CD4-positive, alpha-beta T cell treated with Interleukin-10 for 1 hour (primary cell): Measurements from ENCODE around the gene TLK1.
"Not testable (repeated sequence)": the region's sequence is repeated elsewhere in the genome, so short reads cannot be mapped to it uniquely, and the experiment has no call there.

Experiments used
- DNase-seq: peaks from one replicate; pipeline ENCODE4 v3.0.0-alpha.2; 2020

The TLK1 gene

DNA sequence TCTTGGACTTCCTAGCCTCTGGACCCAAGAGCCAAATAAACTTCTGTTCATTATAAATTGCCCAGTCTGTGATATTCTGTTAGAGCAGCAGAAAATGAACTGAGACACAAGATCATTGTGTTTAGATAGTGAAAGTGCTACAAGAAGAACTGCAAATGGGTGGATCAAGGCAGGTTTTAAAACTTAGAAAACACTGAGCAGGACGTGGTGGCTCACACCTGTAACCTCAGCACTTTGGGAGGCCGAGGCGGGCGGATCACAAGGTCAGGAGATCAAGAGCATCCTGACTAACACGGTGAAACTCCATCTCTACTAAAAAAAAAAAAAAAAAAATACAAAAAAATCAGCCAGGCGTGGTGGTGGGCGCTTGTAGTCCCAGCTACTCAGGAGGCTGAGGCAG is 84.3 kb downstream of the TLK1 start:
- DNase-seq = not testable (repeated sequence)

DNA sequence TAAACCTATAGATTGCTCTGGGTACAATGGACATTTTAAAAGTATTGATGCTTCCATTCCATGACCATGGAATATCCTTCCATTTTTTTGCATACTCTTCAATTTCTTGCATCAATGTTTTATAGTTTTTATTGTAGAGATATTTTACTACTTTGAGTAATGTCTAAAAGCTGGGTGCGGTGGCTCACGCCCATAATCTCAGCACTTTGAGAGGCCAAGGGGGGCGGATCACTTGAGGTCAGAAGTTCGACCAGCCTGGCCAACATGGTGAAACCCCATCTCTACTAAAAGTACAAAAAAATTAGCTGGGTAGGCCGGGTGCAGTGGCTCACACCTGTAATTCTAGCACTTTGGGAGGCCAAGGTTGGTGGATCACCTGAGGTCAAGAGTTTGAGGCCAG is 88.5 kb downstream of the TLK1 start:
- no peak for DNase-seq

DNA sequence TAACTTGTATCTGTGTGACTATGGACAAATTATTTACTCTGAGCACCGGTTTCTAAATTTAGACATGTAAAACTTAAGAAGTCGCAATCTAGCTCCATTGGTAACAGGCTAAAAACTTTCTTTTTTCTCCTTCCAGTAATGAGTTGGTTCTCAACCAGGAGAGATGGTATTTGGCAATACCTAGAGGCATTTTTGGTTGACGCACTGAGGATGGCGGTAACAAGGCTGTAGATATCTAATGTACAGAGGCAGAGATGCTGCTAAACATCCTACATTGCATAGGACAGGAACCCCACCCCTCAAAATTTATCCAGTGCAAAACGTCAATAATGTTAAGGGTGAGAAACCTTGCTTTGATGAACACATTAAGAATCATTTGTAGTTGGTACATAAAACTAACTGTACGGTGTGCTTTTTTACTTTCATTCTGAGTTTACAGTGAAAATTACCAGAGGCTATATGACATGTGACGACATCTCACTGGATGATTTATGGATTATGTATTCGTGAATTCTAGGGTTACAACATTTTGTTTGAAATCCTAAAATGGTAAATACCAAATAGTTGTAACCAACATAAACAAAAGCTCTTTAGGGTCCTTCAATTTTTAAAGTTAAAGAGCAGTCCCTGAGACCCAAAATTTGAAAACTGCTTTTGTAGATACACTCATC is 91.3 kb downstream of the TLK1 start:
- DNase-seq = no peak

DNA sequence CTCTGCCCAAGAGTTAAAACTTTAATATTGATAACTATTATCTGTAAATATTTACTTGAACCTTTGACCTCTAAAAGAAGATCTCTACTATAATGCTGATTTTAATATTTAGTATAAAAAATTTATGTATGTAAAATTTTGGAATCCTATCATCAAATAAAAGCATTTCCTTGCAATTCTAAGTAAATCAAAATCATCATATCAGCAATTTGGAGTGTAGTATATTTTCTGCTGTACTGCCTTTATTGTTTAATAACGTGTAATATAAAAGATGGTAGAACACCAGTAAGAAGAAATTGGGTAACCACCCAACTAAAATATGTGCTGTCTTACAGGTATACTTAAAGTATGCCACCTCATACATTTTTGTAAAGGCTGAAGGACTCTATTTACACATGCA is 94.6 kb downstream of the TLK1 start:
- no peak for DNase-seq

DNA sequence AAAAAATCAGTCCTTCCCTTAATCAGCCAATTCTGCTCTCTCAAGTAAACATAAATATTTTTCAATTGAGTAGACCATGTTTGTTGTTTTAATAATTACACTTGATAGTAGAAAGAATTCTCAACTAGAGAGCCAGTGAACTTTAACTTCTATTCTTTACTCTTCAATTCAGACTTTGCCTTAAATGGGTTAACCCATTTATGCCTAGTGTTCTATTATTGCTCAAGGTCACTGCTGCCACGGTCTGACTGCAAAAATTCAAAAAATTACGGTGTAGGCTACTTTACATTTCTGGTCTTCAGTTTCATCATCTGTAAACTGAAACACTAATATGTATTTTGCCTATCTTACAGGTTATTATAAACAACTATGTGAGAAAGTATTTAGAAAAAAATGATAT is 103.1 kb downstream of the TLK1 start:
- DNase-seq = no peak

DNA sequence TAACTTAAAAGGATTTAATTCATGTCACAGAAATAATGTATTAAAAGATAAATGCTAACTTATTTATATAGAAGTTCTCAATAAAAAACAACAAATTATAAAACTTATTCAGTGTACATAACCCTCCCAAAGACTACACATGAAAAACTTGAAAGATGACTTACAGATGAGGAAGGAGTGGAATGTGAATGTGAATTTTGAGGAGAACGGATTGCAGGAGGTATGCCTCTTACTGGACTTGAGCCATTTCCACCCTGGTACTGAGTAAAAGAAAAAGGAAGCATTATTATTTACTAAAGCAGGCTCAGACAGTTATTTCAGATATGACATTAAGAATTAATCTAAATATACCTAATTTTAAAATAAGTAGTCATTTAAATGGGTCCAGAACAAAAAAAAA is 104.4 kb downstream of the TLK1 start:
- DNase-seq = no peak

DNA sequence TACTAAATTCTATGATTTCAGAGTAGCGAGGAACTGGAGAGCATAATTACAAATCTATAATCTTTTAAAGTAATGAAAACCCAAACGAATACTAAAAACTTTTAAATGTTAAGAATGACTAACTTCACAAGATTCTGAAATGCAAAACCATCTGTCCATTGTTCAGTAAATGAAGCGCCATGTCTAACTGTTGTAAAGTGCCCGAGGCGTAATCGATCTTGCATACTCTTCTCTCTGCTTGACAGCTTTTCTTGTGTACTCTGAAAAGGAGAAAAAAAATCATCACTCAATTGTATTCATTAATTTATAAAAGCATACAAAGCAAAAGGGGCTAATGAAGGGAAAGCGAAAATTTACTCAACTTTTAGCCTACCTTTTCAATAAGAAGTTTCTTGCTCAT is 111.0 kb downstream of the TLK1 start:
- DNase-seq = no peak

DNA sequence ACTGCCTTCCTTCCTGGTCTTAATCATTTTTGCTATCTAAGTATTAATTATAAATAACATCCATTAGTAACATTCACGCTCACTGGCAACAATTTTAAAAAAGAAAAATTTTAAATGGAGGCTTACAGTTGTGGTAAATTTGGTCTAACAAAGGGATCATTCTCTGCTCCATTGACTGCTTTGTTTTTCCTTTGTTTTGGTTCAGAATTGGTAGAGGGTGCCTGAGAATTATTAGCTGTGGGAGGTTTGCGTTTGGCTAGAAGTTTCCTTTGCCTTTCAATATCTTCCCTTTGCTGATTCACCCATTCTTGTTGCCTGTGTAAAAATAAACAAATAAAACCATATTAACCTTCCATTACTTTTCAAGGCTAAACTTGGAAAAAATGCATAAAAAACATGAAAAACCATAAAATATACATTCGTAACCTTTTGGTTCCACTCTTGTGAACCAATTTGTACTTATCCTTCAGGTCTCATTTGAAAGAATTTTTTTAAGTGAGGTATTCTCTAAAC is 114.6 kb downstream of the TLK1 start:
- DNase-seq = no peak

DNA sequence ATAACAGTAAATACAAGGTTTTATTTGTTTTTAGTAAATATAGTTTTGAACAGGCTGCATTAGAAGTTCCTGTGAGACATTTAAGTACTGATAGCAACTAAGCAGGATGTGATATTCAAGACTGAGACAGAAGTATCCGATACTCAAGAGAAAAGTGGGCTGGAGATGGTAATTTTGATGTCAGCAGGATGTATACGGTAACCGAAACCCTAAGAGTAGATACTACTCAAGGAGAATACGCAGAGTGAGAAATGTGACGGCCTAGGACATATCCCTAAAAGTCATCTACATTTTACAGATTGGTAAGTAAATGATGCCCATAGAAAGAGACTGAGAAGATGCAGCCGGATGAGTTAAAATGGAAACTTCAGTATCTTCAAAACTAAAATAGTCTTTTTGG is 116.3 kb downstream of the TLK1 start:
- peak; percentile 3 for DNase-seq

DNA sequence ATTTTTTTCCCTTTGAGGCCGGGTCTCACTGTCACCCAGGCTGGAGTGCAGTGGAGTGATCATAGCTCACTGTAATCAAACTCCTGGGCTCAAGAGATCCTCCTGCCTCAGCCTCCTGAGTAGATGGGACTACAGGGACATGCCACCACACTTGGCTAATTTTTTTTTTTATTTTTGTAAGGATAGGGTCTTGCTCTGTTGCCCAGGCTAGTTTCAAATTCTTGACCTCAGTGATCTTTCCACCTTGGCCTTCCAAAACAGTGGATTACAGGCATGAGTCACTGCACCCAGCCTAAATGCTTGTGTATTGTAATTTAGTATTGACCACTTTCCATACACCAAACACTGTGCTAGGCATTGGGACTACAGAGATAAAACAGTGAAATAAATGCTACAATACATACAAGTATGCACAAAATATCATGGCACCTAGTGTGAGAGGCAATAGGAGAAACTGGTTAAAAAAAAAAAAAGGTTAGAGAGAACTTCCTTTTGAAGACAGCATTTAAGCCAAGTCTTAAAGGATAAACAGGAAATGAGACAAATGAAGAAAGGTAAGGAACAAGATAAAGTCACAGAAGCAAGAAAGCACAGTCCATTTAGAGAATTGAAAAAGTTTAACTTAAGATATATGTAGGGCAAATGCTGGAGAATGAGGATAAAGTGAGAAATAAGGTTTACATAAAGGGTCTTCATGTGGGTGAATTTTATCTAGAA is 118.3 kb downstream of the TLK1 start:
- DNase-seq = no peak

DNA sequence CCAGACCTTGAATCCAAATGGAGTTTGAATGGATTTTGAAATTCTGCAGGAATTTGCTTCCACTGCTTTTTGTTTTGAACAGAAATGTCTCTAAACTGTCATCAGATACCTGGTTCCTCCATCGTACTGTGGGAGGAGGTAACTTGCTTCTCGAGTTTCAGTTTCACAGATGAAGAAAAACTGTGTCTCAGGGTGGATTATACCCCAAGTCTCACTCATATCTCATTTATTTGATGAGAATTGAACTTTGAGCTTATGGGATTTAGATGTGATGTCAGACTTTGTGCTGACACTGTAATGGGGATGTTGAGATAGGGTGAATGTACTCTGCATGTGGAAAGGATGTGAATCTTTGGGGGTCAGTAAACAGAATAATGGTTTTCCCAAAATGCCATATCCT is 124.2 kb downstream of the TLK1 start:
- no peak for DNase-seq

DNA sequence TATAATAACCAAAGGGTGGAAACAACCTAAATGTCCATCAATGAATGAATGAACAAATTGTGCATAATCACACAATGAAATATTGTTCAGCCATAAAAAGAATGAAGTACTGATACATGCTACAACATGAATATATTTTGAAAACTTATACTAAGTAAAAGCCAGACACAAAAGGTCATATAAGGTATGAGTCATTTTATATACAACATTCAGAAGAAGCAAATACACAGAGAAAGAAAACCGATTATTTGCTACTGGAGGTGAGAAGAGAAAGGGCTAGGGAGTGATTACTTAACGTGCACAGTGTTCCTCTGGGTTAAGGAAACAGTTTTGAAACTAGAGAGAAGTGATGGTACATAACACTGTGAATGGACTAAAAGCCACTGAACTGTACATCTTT is 126.4 kb downstream of the TLK1 start:
- DNase-seq = no peak

DNA sequence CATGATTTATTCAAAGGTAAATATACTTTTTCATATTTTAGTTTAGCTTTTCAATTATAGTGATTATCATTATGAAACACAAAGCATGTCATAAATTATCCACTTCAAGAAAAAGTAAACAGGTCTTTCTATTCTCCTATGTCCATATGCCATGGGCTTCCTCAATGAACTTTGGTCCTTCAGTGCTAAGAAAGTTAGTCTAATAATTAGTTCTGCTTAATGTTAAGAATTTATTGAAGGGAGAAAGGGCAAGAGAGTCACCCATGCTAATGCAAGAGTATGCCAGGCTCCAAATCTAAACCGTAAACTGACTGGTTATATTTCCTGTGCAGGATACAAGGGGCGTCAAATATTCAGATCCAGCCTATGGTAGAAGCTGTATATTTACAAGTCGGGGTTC is 135.5 kb downstream of the TLK1 start:
- no peak for DNase-seq

DNA sequence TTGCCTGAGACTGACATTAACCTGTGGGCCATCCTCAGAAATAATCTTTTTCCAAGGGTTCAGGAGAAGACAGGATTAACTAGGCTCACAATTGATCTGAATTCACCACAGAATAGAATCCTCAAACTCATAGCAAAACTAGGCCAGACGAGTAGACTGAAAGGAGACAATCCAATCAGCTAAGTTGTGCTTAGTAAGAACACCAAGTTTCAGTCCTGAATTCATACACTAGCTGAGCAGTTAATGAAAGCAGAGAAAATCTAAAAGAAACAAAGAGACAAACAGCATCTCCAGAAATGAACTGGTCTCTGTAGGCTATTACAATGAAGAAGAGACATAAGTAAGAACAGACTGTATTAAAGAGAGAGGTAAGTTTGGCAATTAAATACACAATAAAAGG is 142.2 kb downstream of the TLK1 start:
- DNase-seq = no peak

DNA sequence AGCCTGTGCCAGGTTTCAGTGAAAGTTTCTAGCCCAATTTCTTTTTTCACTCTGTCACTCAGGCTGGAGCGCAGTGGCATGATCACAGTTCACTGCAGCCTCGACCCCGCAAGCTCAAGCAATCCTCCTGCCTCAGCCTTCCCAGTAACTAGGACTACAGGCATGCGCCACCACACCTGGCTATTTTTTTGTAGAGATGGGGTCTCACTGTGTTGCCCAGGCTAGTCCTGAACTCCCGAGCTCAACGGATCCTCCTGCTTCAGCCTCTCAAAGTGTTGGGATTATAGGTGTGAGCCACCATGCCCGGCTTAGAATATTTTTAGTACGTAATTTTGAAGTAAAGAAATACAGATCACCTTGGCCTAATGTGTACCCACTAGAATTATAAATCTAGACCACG is 144.6 kb downstream of the TLK1 start:
- no peak for DNase-seq

DNA sequence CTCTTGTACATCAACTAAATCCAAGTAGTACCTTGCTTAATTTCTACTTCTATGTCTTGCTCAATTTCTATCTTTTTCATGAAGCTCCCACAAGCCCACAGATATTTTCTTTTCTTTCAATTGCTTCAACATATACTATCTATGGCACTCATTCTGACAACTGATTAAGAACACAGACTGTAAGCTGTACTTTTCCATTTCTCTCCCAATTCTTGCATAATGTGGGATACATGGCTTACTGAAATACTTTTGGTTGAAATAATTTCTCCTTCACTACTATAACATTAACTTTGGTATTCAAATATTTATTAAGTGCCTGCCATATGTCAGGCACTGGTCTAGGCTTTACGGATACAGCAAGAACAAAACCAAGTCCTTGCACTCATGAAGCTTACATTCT is 146.8 kb downstream of the TLK1 start:
- no peak for DNase-seq

DNA sequence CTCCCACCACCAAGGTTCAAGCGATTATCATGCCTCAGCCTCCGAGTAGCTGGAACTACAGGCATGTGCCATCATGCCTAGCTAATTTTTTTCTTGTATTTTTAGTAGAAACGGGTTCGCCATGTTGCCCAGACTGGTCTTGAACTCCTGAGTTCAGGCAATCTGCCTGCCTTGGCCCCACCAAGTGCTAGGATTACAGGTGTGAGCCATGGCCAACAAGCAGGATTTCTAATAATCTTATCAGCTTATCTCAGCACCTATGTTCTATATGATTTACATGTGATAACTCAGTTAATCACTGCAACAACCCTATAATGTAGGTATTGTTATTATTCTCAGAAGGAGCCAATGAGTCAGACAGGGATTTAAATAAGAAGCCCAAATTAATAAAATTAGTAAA is 151.3 kb downstream of the TLK1 start:
- no peak for DNase-seq

DNA sequence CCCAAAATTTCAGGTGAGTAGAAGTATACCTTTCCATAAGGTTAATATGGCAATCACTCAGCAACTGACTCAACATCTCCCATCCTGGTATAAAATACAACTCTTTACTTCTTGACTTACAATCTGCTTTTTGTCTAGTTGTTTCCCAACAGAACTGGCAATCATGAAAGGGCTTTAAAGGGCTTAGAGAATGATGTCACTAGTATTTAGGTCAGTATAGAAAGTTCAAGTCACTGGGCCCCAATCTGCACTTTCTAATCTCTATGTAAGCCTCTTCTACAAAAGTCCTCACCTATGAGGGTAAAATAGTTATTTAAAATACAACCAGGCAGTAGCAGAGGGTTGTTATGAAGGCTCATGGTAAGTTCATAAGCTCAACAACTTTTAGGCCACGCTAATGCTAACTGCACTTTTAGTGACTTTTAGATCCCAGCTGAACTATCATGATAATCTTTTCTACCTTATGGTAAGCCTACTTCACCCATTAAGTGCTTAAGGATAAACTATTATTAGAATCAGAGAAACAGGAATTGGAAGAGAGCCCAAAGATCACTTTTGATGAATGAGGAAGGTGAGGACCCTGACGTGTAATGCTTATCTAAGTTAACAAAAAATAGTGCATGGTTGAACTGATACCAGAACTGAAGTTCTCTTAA is 152.0 kb downstream of the TLK1 start:
- no peak for DNase-seq

DNA sequence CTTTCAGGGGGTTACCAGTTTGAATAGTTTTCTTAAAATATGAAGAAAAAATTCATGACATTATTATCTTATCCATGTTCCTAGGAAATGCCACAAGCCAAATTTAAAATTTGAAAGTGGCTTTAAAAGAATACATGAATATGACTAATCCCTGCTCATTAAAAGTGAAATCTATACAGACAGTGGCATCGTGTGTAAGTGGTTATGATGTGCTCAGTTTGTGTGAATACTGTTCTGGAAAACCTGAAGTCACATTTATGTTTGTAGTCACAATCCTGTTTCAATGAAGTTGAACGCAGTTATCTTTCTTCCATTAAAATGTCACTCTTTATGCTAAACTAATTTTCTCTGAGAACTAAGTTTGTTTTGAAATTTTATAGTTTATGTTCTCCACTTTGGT is 155.9 kb downstream of the TLK1 start:
- no peak for DNase-seq

DNA sequence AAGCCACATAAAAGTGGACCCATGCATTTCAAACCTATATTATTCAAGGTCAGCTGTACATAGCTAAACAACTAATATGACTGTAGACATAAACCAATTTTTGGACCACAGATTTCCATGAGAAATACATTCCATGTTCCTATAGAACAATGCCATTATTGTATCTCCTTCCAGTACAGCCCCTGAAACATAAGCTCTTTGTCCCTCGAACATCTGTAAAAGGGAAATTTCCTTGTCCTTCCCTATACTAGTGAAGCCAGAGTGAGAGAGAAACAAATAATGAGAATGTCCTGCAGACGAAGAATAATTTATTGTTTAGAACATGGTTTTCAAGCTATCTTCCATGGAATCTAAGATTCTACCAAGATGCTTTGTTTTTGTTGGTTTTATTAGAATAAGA is 156.3 kb downstream of the TLK1 start:
- no peak for DNase-seq

DNA sequence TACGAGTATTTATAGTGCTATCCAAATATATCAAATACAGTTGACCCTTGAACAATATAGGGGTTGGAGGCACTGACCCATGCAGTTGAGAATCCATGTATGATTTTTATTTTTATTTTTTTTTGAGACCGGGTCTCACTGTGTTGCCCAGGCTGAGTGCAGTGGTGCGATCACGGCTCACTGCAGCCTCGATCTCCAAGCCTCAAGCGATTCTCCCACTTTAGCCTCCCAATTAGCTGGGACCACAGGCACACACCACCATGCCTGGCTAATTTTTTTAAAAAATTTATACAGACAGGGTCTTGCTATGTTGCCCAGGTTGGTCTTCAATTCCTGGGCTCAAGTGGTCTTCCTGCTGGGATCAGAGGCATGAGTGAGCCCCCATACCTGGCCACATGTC is 161.0 kb downstream of the TLK1 start:
- no peak for DNase-seq

DNA sequence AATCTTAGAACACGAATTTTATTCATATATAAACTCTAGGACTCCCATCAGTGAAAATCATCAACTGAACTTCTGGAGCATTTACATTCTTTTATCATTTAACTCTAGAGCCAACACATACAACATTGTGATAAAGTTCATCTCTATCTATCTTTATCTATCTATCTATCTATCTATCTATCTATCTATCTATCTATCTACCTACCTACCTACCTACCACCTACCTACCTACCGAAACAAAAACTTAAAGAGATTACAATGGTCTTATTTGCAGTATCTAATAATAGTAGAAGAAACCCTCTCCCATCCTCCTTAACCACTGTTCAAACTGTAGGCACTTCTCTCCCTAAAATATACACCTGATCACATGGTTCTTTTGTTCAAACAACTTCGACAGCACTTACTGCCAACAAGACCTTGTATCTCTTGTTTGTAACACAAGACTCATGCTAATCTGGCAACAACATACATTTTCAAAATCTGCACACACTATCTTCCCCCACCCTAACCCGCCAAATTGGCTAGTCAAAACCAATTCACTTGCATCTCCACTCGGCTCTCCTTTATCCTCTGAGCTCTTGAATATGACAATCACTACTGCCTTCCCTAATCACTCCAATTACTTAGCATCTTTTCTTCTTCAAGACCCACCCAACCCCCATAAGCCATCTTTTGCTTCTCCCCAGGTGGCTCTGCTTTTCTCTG is 162.6 kb downstream of the TLK1 start:
- DNase-seq = no peak

DNA sequence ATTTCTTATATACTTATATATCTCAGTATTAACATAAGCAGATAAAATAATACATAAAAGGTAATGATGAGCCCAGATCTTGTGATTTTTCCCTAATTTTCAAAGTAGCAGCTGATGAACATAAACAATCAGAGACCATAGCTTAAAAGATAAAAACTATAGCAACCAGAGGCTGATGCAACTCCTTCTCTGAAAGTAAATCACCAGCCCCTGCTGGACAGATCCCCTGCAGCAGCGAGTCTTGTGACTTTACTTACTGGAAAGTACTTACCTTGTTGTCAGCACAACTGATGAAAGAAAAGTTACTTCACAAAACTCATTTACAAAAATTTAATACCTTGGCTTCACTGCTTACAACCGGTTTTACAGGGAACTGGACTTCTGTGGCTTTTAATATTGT is 164.4 kb downstream of the TLK1 start:
- DNase-seq = no peak
